HG02870 (cell line): ENCODE measurements around the gene NUP62CL.
"Not testable (repeated sequence)": the region's sequence is repeated elsewhere in the genome, so short reads cannot be mapped to it uniquely, and the experiment has no call there.

ENCODE experiments used
- ATAC-seq: cut with Tn5 transposase; IDR thresholded peaks from one replicate; pipeline ENCODE4 v1.9.1; 2021; ENCODE audit warnings: mild to moderate bottlenecking, moderate library complexity; ENCODE audit not compliant: unreplicated experiment

Gene NUP62CL, protein sequence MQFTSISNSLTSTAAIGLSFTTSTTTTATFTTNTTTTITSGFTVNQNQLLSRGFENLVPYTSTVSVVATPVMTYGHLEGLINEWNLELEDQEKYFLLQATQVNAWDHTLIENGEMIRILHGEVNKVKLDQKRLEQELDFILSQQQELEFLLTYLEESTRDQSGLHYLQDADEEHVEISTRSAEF

DNA sequence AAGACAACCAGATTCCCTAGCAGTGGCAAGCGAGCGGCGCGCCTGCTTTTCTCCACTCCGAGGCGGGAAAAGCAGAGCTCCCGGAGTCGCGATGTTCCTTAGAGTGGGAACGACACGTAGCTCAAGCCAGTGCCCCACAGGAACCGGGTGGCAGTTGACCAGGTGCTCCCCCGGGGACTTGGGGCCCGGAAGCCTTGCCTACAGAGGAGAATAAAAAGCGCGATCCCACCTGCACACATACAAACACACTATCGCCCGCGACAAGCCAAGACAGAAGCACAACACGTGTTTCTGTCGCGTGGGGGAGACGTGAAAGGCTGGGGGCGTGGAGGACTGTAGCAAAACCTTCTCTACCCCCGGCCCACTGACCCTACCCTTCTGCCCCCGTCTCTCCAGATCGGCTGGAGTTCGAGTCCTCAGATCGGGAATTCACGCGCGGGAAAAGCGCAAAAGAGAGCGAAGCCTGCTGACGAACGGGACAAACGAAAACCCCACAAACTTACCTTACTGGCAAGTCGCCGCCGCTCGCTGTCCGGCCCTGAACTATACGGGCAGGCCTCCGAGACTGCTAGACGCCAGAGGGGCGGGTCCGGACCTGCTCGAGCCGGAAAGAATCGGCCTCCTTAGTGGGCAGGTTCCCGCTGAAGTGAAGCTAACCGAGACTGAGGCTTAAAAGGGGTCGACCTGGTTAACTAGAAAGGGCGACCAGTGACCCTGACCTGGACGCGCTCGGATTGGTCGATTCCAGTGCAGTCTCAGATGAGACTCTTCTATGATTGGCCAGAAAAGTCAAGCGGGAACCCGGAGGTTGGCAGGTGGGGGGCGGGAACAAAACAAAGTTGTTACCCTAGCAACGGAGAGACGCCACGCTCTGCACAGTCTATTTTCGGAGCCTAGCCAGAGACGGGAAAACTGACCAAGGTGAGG, at the start of gene NUP62CL, which contains the start of gene DNAAF6:
Gene NUP62CL, minus strand, starts transcription at position 664 of the 927 bp plus-strand sequence. CDS start 31,287 bp downstream, outside the sequence.
Gene DNAAF6, plus strand, starts transcription at position 842 of the 927 bp plus-strand sequence. CDS start 6,265 bp downstream, outside the sequence.
- ATAC-seq: peak; percentile 96

DNA sequence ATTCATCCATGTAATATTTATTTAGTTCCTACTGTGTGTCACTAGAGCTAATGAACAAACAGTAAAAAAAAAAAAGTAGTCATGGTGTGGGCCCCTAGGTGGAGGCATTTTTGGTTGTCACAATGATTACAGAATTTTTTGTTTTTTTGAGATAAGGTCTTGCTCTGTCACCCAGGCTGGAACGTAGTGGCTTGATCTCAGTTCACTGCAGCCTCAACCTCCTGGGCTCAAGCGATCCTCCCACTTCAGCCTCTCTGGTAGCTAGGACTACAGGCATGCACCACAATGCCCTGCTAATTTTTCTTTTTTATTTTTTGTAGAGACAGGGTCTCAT, 22.2 kb upstream of the NUP62CL start:
- no peak for ATAC-seq

DNA sequence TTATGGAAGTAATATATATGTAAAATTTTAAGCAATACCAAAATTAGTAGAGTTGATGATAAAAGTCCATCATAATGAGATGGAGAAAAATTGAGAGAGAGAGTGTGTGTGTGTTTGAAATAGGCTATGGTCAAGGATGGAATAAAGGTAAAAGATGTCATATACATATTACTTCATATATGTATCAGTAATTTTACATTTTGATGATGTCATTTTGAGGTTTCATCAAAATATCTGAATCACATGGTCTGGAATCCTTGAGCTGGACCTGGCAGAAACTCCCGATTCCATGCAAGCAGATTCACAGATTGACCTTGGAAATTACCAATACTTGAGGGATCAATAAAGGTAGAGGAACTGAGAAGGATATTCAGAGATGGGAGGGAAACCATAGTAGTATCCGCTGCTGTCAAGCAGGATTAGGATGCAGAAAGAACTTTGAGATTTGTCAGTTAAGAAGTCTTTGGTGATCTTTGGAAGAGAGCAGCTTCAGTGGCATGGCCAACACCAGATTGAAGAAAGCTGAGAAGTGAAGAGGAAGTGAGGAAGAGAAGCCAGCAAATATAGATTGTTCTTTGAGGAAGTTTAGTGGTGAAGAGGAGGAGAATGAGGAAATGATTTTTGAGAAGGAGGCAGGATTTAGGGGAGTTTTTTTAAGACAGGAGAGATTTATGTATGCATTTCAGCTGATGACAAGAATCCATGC, 21.7 kb upstream of the NUP62CL start:
- ATAC-seq: no peak

DNA sequence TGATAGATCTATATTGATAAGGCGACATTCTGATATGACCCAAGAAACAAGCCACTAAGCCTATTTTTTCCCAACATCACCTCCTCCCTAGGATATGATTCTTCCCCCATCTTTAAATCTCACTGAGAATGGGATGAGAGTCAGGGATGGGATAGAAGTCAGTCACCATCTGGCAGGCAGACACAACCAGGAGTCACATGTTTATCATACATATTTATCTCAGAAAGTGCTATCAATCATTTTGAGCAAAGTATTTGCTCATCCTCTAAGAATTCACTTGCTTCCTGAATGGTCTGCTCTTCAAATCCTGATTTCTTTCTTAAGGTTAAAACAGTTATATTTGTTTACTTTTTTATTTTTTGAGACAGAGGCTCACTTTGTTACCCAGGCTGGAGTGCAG, 20.5 kb upstream of the NUP62CL start:
- no peak for ATAC-seq

DNA sequence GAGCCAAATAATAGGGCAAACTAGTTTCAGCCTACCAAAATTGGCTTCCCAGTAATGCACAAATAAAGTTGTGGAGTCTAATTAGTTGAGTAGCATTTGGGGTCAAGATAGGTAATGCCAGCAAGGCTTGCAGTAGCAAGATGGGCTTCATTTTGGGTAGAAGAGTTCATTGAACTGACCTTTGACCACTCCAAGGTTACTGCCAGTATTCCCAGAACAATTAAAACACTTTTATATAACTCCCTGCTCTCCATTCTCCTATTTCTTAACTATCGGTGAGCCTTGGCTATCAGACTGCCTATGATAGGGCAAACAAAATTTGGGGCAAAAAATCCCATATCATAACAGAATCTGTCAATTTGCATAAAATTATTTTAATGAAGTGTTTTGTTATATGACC, 7.2 kb upstream of the NUP62CL start:
- no peak for ATAC-seq

DNA sequence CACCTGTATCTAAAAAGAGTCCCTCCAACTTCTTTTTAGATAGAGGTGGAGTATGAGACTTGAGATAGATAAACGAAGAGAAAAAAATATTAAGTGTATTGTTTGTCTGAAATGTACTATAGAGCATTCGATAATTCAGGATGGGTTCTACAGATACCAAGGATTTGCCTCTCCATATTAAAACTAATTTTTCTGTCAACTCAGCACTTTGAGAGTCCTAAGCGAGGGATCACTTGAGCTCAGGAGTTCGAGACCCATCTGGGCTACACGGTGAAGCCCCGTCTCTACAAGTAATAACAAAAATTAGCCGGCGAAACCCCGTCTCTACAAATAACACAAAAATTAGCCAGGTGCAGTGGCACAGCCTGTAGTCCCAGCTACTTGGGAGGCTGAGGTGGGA, 1.7 kb upstream of the NUP62CL start:
- ATAC-seq: no peak

DNA sequence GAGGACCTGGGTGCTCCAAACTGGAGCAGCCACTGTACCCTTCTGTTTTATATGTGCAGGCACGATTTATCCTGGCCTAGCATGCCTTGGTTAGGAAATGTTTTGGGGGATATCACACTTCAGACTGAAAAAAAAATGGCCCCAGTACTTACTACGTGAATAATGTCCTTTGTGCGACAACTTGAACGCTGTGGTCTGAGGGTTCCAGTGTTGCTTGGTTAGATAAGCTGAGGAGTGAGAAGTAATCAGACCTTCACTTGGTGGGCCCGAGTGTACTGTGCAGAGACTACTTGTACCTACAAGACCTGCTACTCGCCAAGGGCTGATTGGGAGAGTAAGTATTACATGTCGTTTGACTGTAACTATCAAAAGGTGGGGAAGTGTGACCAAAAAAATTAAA, 856 bp upstream of the NUP62CL start:
- no peak for ATAC-seq

DNA sequence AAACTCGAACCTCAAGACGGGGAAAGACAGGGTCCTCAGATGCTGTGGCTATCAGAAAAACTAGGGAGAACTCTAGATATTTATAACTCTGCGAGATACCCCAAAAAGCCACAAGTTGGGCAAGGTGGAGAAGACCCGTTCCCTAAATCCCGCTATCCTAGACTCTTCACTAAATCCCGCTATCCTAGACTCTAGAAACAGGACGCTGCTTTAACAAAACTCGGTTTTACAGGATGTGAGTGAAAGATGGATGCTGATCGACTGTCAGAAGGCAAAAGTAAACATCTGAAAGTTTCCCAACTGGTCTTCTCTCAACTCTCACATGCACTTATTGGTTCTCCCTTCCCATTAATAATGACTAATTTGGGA, 448 bp upstream of the NUP62CL start:
- no peak for ATAC-seq

DNA sequence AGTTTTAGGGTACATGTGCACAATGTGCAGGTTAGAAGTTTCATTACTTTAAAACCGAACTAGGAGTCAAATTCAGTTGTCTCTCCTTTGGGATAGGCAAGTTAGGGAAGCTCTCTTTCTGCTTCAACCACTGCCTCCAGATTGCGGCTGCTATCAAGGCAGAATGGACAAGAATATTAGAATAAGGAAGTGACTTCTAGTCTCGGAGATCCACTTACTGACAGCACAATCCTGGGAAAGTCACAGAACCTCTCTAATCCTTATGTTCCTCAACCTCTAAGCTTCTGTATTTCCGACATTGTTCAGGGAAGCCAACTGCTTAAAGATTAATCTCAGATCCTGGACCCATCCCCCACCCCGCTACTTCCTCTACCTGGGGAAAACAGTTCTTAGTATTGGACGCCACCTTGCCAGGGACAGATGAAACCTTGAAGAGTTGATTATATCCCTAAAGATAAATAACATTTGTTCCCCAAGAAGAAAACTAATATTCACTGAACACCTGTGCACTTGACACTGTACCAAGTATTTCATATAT, 2.1 kb downstream of the NUP62CL start:
- no peak for ATAC-seq

DNA sequence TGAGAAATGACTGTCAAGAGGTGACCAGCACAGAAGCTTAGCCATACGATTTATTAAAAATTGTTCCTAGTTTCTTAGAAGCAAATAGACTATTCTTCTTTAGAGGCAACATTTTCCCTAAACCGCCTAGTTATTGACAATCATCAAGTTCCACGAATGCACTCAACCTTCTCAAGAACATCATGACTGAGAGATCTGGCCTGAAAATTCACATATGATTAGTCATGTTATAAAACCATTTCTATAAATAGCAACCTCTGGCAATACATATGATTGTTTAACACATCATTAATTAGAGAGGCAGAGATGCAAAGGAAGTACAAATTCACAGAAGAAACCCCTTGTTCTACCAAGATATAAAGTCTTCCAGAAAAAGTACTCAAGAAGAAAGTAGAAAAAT, 6.7 kb downstream of the NUP62CL start:
- ATAC-seq: no peak

DNA sequence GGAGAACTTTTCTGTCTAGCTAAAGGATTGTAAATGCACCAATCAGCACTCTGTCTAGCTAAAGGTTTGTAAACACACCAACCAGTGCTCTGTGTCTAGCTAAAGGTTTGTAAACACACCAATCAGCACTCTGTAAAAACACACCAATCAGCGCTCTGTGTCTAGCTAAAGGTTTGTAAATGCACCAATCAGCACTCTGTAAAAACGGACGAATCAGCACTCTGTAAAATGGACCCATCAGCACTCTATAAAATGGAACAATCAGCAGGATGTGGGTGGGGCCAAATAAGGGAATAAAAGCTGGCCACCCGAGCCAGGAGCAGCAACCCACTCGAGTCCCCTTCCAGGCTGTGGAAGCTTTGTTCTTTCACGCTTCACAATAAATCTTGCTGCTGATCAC, 8.2 kb downstream of the NUP62CL start:
- not testable (repeated sequence) for ATAC-seq

DNA sequence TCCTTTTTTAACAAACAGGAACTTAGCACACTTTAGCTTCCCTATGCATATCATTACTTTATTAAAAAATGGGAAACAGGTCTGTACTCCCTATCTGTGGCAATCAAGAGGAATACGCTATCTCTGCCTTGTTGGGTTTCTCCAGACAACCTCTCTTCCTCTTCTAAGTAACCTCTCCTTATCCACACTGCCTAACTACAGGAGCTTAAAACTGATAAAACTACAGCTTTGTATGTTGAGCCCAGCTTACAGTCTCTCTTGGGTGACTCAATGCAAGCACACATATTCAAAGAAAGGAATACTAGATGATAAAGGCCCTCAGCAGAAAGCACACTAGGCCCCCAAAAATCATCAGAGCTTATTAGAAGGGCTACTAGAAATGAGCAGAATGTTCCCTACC, 8.9 kb downstream of the NUP62CL start:
- no peak for ATAC-seq

DNA sequence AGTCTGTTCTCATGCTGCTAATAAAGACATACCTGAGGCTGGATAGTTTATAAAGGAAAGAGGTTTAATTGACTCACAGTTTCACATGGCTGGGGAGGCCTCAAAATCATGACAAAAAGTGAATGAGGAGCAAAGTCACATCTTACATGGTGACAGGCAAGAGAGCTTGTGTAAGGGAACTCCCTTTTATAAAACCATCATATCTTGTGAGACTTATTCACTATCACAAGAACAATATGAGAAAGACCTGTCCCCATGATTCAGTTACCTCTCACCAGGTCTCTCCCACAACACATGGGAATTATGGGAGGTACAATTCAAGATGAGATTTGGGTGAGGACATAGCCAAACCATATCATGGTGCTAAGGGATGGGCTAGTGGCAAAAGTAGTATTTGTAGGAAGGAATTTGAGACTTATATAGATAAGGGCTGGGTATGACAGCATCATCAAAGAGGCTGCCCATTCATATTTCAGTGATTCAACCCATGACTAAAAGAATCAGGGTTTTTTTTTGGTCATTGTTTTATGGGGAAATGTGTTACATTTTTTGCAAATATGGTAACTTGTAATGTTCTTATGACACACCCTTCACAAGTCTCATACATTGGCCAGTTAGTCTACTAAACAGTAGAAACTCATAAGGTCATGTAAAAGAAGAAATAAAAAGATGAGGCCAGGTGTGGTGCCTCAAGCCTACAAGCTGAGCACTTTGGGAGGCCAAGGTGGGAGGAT, 34.7 kb downstream of the NUP62CL start:
- no peak for ATAC-seq

DNA sequence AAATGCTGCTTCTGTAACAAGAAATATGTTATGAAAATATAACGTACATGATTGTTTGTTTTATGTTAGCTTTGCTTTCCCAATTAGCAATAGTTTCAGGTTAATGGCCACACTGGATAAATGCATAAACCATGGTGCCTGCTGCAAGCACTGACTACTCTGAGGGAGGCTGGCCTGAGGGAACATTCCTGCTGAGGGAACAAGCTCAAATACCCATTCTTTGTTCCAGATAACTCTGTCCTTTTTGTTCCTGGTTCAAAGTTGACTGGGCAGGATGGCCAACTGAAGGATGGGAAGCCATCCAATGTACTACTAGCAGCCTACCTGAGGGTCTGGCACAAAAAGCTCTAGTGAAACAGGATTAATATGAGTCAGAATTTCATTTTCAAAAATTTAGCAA, 37.5 kb downstream of the NUP62CL start:
- ATAC-seq: no peak

DNA sequence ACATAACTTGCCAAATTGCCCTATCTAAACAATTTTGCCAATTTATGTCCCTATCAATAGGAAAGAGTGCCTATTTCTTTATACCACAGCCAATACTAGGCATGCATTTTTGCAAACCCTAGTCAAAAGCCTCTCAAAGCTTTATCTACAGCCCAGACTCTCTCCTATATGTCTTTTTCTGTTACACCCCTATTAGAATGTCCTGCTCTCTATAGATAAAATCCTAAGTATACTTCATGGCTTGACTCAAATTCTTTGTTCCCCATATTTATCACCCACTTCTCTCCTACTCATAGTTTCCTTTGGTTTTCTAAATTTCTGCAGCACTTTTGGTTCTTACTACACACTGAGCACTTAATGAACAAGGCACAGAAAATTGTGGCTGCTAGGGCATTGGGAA, 38.0 kb downstream of the NUP62CL start:
- ATAC-seq: no peak

DNA sequence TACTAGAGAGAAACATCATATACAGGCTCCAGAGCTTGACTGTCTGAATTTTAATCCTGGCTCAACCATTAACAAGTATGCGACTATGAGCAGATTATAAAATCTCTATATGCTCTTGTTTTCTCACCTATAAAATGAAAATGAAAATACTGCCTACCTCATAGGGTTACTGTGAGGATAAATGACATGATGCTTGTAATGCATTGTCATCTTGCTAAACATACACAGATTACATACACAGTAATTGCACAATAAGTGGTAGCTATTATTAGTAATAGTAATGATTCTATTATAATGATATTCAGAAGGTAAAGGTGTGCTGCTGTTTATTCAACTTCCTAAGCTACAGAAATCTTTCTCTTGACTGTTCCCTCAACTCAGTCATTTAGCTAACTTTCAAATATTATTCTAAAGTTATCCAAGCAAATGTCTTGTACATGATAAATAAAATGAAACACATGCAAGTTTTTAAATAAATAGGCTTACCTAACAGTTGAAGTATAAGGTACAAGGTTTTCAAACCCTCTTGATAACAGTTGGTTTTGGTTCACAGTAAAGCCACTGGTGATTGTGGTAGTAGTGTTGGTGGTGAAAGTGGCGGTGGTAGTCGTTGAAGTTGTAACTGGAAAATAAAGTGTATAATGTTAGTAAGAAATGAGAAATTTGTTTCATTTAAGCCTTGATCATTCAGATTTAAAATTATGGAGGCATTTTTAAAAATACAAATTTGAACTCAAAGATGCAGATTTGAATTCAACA, 38.9 kb downstream of the NUP62CL start:
- no peak for ATAC-seq

DNA sequence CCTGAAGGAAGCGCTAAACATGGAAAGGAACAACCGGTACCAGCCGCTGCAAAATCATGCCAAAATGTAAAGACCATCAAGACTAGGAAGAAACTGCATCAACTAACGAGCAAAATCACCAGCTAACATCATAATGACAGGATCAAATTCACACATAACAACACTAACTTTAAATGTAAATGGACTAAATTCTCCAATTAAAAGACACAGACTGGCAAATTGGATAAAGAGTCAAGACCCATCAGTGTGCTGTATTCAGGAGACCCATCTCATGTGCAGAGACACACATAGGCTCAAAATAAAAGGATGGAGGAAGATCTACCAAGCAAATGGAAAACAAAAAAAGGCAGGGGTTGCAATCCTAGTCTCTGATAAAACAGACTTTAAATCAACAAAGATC, 48.6 kb downstream of the NUP62CL start:
- ATAC-seq: not testable (repeated sequence)

DNA sequence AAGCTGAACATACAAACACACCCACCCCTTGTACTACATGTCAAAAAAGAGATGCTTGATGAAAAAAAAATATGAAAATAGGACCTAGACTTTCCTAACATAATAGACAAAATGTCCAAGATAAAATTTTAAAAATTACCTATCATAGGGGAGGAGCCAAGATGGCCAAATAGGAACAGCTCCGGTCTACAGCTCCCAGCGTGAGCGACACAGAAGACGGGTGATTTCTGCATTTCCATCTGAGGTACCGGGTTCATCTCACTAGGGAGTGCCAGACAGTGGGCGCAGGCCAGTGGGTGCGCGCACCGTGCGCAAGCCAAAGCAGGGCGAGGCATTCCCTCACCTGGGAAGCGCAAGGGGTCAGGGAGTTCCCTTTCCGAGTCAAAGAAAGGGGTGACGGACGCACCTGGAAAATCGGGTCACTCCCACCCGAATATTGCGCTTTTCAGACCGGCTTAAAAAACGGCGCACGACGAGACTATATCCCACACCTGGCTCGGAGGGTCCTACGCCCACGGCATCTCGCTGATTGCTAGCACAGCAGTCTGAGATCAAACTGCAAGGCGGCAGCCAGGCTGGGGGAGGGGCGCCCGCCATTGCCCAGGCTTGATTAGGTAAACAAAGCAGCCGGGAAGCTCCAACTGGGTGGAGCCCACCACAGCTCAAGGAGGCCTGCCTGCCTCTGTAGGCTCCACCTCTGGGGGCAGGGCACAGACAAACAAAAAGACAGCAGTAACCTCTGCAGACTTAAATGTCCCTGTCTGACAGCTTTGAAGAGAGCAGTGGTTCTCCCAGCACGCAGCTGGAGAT, 50.4 kb downstream of the NUP62CL start:
- not testable (repeated sequence) for ATAC-seq
